Stimulated activated CD4-positive, alpha-beta T cell treated with anti-CD3 and anti-CD28 coated beads, Interleukin-2, amount 100 ng/mL, for 4 hours (primary cell): ENCODE data around the gene MRPL40.
"Not testable (repeated sequence)": the region's sequence is repeated elsewhere in the genome, so short reads cannot be mapped to it uniquely, and the experiment has no call there.

ENCODE experiments used
- DNase-seq: peaks from one replicate; pipeline ENCODE4 v3.0.0-alpha.2; 2020; ENCODE audit warnings: low read depth

The MRPL40 gene

GRCh38 chr22:19407649-19408606 lies 24.4 kb upstream of the MRPL40 start:
- DNase-seq: no peak

GRCh38 chr22:19410941-19411689 lies 21.2 kb upstream of the MRPL40 start:
- DNase-seq: no peak

GRCh38 chr22:19411690-19412045 lies 20.7 kb upstream of the MRPL40 start:
- DNase-seq: no peak

- DNase-seq: no peak
Observed at GRCh38 chr22:19412478-19412877, 19.9 kb upstream of the MRPL40 start.

GRCh38 chr22:19412923-19413322 lies 19.4 kb upstream of the MRPL40 start:
- no peak for DNase-seq

DNA sequence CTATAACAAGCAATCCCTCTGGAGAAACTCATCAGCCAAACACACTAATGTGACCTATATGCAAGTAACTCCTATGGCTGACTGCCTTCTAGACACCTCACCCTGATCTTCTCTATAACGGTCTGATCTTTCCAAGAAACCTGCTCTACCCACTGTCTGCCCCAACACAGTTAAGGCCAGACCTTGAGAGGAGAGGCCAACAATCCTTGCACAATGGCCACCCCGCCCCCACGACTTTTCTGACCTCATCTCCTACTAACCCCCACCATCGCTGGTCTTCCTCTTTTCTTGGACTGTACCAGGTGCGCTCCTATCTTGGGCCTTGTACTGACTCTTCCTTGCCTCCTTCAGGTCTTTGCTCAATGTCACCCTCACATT lies 13.3 kb upstream of the MRPL40 start:
- no peak for DNase-seq

GRCh38 chr22:19419464-19420178 lies 12.7 kb upstream of the MRPL40 start:
- DNase-seq: no peak

- DNase-seq: no peak
Observed at GRCh38 chr22:19420321-19420720, 12.0 kb upstream of the MRPL40 start.

GRCh38 chr22:19422440-19423301 lies 9.7 kb upstream of the MRPL40 start:
- DNase-seq: no peak

- no peak for DNase-seq
Observed at GRCh38 chr22:19424186-19424500, 8.2 kb upstream of the MRPL40 start.

DNA sequence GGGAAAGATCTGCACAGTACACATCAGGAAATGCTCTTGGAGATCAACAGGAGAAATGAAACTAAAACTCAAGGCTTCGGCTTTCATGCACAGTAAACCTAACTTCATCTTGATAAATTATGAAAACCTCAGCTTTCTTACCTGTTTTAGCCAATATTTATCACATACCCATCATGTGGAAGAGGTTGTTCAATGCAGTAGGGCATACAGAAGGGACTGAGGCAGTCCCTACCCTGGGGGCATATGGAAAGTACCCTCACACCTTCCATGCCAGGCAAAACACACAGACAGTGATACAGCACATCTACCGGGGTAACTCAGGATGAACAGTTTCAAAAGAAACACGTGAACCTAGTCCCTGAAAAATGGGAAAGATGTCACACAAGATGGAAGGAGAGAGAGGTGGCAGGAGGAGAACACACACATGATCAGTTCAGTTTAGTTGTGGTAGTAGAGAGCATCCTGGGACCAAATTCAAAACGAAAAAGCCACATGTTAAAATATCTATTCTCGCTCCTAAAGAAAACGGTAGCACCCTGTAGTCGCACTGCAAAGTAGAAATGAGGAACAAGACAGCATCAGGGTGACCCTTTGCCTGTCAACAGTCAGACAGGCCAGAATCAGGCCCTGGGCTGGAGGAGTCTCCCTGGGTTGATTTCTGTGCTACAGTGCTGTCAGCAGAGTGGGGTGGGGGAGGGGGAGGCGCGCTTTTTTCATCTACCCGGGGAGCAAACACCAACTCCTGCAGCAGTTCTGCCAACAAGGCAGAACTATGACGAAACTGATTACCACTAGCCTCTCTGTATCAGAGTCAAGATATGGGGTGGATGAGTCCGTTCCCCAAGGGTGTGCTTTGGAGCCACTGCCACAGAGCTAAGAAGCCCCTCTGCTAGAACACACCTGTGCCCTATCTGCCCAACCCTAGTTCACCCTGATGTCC lies 2.1 kb upstream of the MRPL40 start:
- peak; percentile 26 for DNase-seq

DNA sequence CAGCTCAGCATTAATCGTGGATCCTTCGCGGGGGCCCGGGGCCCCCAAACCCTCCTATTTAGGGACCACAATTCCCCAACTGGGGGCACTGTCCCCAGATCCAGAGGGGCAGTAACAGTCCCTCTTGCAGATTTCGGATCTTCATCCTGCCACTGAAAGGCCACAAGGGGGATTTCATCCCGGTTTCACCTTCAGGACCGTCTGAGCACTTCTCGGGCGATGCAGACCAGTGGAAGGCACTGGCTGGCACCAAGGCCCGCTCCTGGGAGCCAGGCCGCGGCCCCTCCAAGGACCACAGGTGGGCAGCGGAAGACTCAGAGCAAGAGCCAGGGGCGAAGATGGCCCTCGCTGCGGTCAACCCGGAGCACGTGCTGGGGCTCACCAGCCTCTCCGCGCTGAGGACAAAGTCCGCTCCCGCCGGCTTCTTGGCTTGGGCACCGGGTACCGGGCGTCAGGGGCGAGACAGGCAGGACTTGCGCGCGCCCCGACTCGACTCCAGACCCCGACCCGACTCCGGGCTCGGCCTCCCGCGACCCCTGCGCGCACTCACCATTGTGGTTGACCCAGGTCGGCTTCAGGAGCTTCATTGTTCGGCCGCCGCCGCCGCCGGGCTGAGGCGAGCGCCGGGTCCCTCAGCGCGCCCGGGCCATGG lies 1.3 kb upstream of the MRPL40 start:
- DNase-seq: no peak

DNA sequence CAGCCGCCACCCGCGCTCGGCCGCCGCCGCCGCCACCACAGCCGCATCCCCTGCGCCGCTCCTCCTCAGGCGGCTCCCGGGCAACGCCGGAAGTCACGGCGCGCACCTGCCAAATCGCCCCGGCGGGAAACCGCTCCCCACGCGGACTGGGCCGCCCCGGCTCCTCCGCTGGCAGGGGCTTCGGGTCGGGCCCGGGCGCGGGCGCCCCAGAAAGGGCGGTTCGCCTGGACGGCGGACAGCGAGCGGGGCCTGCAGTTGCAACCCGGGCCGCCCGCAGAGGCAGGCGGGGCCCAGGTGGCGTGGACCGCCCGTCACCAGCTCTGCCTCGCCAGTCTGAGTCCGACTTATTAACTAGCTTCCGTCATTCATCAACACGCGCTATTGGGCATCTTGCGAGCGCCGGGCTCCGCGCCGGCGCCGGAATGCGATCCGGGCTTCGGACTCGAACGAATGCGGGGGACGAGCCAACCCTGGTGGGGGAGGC lies 654 bp upstream of the MRPL40 start, which contains the start of gene HIRA:
Gene HIRA (minus strand): TSS at position 85 of the 484 bp plus-strand sequence. CDS start 257 bp downstream, outside the sequence.
- DNase-seq: peak; percentile 77

DNA sequence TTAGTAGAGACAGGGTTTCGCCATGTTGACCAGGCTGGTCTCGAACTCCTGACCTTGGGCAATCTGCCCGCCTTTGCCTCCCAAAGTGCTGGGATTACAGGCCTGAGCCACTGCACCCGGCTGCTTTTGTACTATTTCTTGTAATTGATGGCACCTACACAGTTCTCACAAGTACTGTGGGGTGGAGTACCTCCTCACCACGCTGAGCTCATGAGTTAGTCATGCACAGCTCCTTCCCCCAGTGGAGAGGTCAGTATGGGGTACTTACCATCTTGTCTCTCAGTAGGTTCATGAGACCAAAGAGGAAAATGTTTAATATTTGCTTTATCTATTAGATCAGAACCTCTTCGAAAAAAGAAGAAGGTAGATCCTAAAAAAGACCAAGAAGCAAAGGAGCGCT lies 2.1 kb downstream of the MRPL40 start:
- no peak for DNase-seq

GRCh38 chr22:19434829-19435580 lies 2.7 kb downstream of the MRPL40 start:
- no peak for DNase-seq

DNA sequence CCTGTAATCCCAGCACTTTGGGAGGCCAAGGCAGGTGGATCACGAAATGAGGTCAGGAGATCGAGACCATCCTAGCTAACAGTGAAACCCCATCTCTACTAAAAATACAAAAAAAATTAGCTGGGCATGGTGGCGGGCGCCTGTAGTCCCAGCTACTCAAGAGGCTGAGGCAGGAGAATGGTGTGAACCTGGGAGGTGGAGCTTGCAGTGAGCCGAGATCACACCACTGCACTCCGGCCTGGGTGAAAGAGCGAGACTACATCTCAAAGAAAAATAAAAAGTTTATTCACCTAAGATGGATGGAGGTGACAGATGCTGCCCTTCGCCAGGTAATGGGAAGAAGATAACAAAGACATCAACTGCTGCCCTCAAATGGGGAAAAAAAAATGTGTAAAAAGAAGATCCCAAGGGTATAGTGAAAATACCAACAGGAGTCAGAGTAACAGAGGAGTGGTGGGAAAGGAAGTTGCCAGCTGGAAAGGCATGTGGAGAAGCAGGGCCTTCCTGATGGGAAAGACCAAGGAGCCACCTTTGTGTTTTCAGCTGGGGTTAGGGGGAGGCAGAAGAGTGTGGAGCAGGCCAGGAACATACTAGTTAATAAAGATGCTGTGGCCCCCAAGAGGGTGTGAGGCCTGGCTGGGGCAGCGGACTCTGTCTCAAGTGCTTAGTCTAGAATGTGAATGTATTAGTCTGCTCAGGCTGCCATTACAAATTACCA lies 4.3 kb downstream of the MRPL40 start:
- DNase-seq: not testable (repeated sequence)

GRCh38 chr22:19438298-19438697 lies 6.0 kb downstream of the MRPL40 start:
- DNase-seq: no peak

GRCh38 chr22:19440411-19441195 lies 8.3 kb downstream of the MRPL40 start:
- DNase-seq: no peak
